ENCODE data around the gene GRK2. TPM values are rescaled to one million over a fixed set of nuclear protein-coding genes. Genes with fewer than 3 reads are reported as not detected.

Gene GRK2
- total and polyA plus RNA-seq, 2 donors (not counting 1 experiment from before 2014, with no cell fraction given): 294 to 534 TPM

DNA sequence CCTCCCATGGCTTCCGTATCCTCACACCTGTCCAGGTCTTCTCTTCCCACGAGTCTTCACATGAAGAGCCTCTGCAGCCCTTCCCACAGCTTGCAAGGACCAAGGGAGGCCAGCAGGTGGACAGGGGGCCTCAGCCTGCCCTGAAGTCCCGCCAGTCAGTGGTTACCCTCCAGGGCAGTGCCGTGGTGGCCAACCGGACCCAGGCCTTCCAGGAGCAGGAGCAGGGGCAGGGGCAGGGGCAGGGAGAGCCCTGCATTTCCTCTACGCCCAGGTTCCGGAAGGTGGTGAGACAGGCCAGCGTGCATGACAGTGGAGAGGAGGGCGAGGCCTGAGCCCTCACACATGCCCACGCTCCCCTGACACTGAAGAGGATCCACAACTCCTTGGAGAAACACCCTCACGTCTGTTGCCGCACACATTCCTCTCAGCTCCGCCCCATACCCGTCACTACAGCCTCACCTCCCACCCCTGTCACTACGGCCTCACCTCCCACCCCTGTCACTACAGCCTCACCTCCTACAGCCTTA is 45.3 kb downstream of the GRK2 start:
- ATAC-seq (ENCODE audit: low read depth) (no peak), DNase-seq (no peak)
- Histone ChIP-seq H3K9me3 (ENCODE audit: control extremely low read depth in 1 of 3, control insufficient read depth in 2 of 3, insufficient read depth in 1 of 3, low read length in 2 of 3) (no peaks in the 10 kb centered on the region), H3K4me1 (ENCODE audit: control insufficient read depth in 2 of 2, insufficient read depth in 2 of 2, low read length in 2 of 2) (peaks cover 12 to 18% of the 10 kb centered on the region in 2 donors), H2AFZ (ENCODE audit: insufficient read depth, low read depth, low read length, poor library complexity, severe bottlenecking) (no peak overlapping the region), H3K79me2 (ENCODE audit: control insufficient read depth, insufficient read depth, low read length) (no peaks in the 10 kb centered on the region), H3K36me3 (replicated peaks in 1 of 2; ENCODE audit: control extremely low read depth in 1 of 2, control insufficient read depth in 1 of 2, extremely low read depth in 1 of 2, insufficient read depth in 2 of 2, low read length in 1 of 2) (no peaks in the 10 kb centered on the region), H3K27ac (ENCODE audit: low read length in 2 of 2) (no peak overlapping the region), H3K4me3 (ENCODE audit: control extremely low read depth in 1 of 5, extremely low read depth in 1 of 5, insufficient read depth in 1 of 5, low read depth in 2 of 5, low read length in 4 of 5) (no peak overlapping the region), H3K9ac (ENCODE audit: low read length) (no peak overlapping the region), H3K4me2 (replicated peaks; ENCODE audit: low read depth, low read length, poor library complexity, severe bottlenecking) (no peak overlapping the region), H3K27me3 (replicated peaks in 1 of 4; ENCODE audit: control extremely low read depth in 1 of 4, control insufficient read depth in 3 of 4, insufficient read depth in 4 of 4, low read length in 3 of 4) (no peaks in the 10 kb centered on the region), H4K20me1 (ENCODE audit: control insufficient read depth, insufficient read depth, low read length, poor library complexity, severe bottlenecking) (no peaks in the 10 kb centered on the region)
- H3K27me3 Mint-ChIP-seq: no peaks in the 10 kb centered on the region
- peaks cover 14% of the 10 kb centered on the region for H3K4me1 Mint-ChIP-seq
- CTCF ChIA-PET: no interaction called here
- H3K9me3 Mint-ChIP-seq (ENCODE audit: insufficient read depth): no peaks in the 10 kb centered on the region
- TF ChIP-seq EZH2 (IDR thresholded peaks at IDR 0.05; ENCODE audit: borderline replicate concordance, insufficient read depth, low read depth, low read length, poor library complexity, severe bottlenecking): no peak
- TF ChIP-seq, protein P1, sequence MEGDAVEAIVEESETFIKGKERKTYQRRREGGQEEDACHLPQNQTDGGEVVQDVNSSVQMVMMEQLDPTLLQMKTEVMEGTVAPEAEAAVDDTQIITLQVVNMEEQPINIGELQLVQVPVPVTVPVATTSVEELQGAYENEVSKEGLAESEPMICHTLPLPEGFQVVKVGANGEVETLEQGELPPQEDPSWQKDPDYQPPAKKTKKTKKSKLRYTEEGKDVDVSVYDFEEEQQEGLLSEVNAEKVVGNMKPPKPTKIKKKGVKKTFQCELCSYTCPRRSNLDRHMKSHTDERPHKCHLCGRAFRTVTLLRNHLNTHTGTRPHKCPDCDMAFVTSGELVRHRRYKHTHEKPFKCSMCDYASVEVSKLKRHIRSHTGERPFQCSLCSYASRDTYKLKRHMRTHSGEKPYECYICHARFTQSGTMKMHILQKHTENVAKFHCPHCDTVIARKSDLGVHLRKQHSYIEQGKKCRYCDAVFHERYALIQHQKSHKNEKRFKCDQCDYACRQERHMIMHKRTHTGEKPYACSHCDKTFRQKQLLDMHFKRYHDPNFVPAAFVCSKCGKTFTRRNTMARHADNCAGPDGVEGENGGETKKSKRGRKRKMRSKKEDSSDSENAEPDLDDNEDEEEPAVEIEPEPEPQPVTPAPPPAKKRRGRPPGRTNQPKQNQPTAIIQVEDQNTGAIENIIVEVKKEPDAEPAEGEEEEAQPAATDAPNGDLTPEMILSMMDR (IDR thresholded peaks at IDR 0.05): no peak
- no peak overlapping the region for H3K4me3 Mint-ChIP-seq
- WGBS (ENCODE audit: insufficient coverage): 97% methylated on average over 13 of the region's 15 CpGs
- no peak overlapping the region for H3K27ac Mint-ChIP-seq
- intact Hi-C loops (cut with micrococcal nuclease): no loop called here
- POLR2A ChIA-PET: interaction anchor here (1.0 kb wide), 1 partner anchor 23 kb away, joined by 3 read pairs; no protein-coding TSS in a partner anchor

DNA sequence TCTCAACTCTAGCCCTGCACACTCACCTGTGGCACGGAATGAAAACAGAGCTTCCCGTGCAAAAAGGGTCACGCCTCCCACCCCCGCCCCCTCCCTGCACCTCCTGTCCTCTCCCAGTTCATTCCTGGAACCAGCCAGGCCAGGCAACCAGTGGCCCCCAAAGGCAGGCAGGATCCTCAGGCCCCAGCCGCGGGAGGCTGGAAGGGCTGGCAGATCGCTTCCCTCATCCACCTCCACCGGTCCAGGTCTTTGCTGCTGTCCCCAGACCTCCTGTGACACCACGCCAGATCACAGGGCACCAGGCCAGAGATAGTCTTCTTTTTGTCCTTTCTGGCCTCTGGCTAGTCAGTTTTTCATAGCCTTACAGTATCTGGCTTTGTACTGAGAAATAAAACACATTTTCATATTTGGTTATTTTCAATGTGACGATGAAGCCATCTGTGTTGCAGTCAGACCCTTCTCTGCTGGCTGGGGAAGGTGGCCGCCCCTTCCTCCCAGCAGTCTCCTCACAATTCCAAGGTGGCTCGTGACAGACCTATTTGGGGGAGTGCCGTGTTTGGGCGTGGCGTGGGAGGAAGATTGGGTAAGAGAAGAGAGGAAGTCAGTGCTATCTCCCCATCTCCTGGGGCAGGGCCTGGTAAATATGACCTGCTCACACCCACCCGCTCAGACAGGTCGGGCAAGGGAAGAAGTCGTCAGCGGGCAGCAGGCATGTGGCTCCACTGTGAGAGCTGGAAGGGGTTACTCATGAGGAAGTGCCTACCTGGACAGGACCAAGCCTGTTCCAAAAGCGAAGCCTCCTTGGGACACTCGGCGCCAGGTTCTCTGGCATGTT is 46.1 kb downstream of the GRK2 start:
- DNase-seq: no peak
- no peak for ATAC-seq (ENCODE audit: low read depth)
- Histone ChIP-seq H3K4me3 (ENCODE audit: control extremely low read depth in 1 of 5, extremely low read depth in 1 of 5, insufficient read depth in 1 of 5, low read depth in 2 of 5, low read length in 4 of 5) (no peak overlapping the region), H3K79me2 (ENCODE audit: control insufficient read depth, insufficient read depth, low read length) (no peaks in the 10 kb centered on the region), H4K20me1 (ENCODE audit: control insufficient read depth, insufficient read depth, low read length, poor library complexity, severe bottlenecking) (no peaks in the 10 kb centered on the region), H3K36me3 (replicated peaks in 1 of 2; ENCODE audit: control extremely low read depth in 1 of 2, control insufficient read depth in 1 of 2, extremely low read depth in 1 of 2, insufficient read depth in 2 of 2, low read length in 1 of 2) (no peaks in the 10 kb centered on the region), H3K9ac (ENCODE audit: low read length) (no peak overlapping the region), H3K27ac (ENCODE audit: low read length in 2 of 2) (peak overlapping the region in 1 of 2 donors; percentile 55), H3K9me3 (ENCODE audit: control extremely low read depth in 1 of 3, control insufficient read depth in 2 of 3, insufficient read depth in 1 of 3, low read length in 2 of 3) (no peaks in the 10 kb centered on the region), H3K27me3 (replicated peaks in 1 of 4; ENCODE audit: control extremely low read depth in 1 of 4, control insufficient read depth in 3 of 4, insufficient read depth in 4 of 4, low read length in 3 of 4) (no peaks in the 10 kb centered on the region), H2AFZ (ENCODE audit: insufficient read depth, low read depth, low read length, poor library complexity, severe bottlenecking) (peak overlapping the region; percentile 44), H3K4me2 (replicated peaks; ENCODE audit: low read depth, low read length, poor library complexity, severe bottlenecking) (peak overlapping the region; percentile 14), H3K4me1 (ENCODE audit: control insufficient read depth in 2 of 2, insufficient read depth in 2 of 2, low read length in 2 of 2) (peaks cover 12 to 23% of the 10 kb centered on the region in 2 donors)
- H3K4me1 Mint-ChIP-seq: peaks cover 14% of the 10 kb centered on the region
- no peak for TF ChIP-seq EZH2 (IDR thresholded peaks at IDR 0.05; ENCODE audit: borderline replicate concordance, insufficient read depth, low read depth, low read length, poor library complexity, severe bottlenecking)
- TF ChIP-seq, protein P1 (IDR thresholded peaks at IDR 0.05): no peak
- intact Hi-C loops (cut with micrococcal nuclease): no loop called here
- no peaks in the 10 kb centered on the region for H3K9me3 Mint-ChIP-seq (ENCODE audit: insufficient read depth)
- POLR2A ChIA-PET: interaction anchor here (0.6 to 1.0 kb wide), 3 partner anchors 24 to 82 kb away, joined by 3 to 4 read pairs (median 3); partner anchors contain the start of gene CLCF1
- peak overlapping the region; percentile 62 for H3K27ac Mint-ChIP-seq
- no peaks in the 10 kb centered on the region for H3K27me3 Mint-ChIP-seq
- H3K4me3 Mint-ChIP-seq: no peak overlapping the region
- 99% methylated on average over 9 of the region's 22 CpGs for WGBS (ENCODE audit: insufficient coverage)
- CTCF ChIA-PET: interaction anchor here (0.7 to 10.5 kb wide), 4 partner anchors 9 to 47 kb away, joined by 3 to 229 read pairs (median 3); partner anchors contain the start of gene GRK2

All from B cell (primary cell).